Cardiac muscle cell (in vitro differentiated cells and primary cell): ENCODE measurements around the gene ZDHHC7. TPM values are rescaled to one million over a fixed set of nuclear protein-coding genes. Genes with fewer than 3 reads are reported as not detected.
A peak's percentile ranks its signal among the peaks of the same experiment; 100 is the strongest.

Source experiments
- DNase-seq, 2 donors: peaks; one replicate each; pipeline versions ENCODE4 v3.0.0 to v3.0.0-alpha.2; 2010 to 2017; ENCODE audit warnings: low read depth in 1 of 2, low spot score in 1 of 2
- H3K27ac ChIP-seq: fragments of 200-600 bp; sonication (generic); 2 replicates; pipeline ENCODE4 v1.5.1; 2016
- H3K27me3 ChIP-seq: fragments of 200-600 bp; sonication (generic); 2 replicates; pipeline ENCODE4 v1.6.0; 2016; ENCODE audit warnings: control low read depth
- H3K36me3 ChIP-seq: fragments of 200-600 bp; sonication (generic); 2 replicates; pipeline ENCODE4 v1.5.1; 2016; ENCODE audit warnings: control low read depth
- H3K4me1 ChIP-seq: fragments of 200-600 bp; sonication (generic); 2 replicates; pipeline ENCODE4 v1.8.1; 2017; ENCODE audit warnings: low read depth, mild to moderate bottlenecking, mixed run types
- H3K4me3 ChIP-seq: fragments of 200-600 bp; sonication (generic); 2 replicates; pipeline ENCODE4 v1.5.1; 2016; ENCODE audit warnings: mild to moderate bottlenecking
- H3K9me3 ChIP-seq: fragments of 200-600 bp; sonication (generic); 2 replicates; pipeline ENCODE4 v1.5.1; 2017; ENCODE audit warnings: low read depth, mild to moderate bottlenecking, control low read depth
- polyA plus RNA-seq: library from polyadenylated mRNA; unstranded; fragments of >200 nt; fragmentation: Nextera tagmentation; extraction: Ambion mirVana; gene quantifications from 2 replicates; pipeline ENCODE4 v1.2.1, GENCODE V29; 2016
- total RNA-seq: library from RNA; depleted of rRNA; stranded (reverse); fragments of >200 nt; gene quantifications from 2 replicates; pipeline ENCODE4 v1.2.3, GENCODE V29; 2016
- TF ChIP-seq, protein P1 (sequence below): IDR thresholded peaks from 2 replicates; pipeline ENCODE4 v1.5.1; 2012; ENCODE audit warnings: low read depth, mild to moderate bottlenecking, low read length

The ZDHHC7 gene
- total and polyA plus RNA-seq, 2 experiments from 2014 or later, result 57.8 to 70.1 TPM

DNA sequence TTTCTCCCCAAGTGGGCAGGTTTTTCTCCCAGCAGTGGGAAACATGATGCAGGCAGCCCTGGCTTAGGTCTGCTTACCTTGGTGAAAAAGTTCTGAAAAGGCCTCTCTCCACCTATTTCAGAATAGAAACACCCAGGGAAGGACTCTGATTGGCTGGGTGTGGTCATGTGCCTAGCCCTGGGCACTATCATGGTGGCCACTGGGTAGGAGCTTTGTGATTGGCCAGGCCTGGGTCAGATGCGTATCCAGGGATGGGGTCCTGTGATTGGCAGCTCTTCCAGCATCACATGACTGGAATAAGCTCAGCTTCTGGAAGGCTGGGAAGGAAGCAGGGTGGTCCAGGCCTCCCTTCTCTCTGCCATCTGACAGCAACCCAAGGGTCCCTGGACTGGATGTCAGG is 53.5 kb downstream of the ZDHHC7 start:
- Histone ChIP-seq H3K4me3 (no peak overlapping the region), H3K9me3 (no peaks in the 10 kb centered on the region), H3K27me3 (no peaks in the 10 kb centered on the region), H3K27ac (no peak overlapping the region), H3K36me3 (no peaks in the 10 kb centered on the region), H3K4me1 (peaks cover 12% of the 10 kb centered on the region)
- no peak for DNase-seq
- TF ChIP-seq, protein P1, sequence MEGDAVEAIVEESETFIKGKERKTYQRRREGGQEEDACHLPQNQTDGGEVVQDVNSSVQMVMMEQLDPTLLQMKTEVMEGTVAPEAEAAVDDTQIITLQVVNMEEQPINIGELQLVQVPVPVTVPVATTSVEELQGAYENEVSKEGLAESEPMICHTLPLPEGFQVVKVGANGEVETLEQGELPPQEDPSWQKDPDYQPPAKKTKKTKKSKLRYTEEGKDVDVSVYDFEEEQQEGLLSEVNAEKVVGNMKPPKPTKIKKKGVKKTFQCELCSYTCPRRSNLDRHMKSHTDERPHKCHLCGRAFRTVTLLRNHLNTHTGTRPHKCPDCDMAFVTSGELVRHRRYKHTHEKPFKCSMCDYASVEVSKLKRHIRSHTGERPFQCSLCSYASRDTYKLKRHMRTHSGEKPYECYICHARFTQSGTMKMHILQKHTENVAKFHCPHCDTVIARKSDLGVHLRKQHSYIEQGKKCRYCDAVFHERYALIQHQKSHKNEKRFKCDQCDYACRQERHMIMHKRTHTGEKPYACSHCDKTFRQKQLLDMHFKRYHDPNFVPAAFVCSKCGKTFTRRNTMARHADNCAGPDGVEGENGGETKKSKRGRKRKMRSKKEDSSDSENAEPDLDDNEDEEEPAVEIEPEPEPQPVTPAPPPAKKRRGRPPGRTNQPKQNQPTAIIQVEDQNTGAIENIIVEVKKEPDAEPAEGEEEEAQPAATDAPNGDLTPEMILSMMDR, result no peak

DNA sequence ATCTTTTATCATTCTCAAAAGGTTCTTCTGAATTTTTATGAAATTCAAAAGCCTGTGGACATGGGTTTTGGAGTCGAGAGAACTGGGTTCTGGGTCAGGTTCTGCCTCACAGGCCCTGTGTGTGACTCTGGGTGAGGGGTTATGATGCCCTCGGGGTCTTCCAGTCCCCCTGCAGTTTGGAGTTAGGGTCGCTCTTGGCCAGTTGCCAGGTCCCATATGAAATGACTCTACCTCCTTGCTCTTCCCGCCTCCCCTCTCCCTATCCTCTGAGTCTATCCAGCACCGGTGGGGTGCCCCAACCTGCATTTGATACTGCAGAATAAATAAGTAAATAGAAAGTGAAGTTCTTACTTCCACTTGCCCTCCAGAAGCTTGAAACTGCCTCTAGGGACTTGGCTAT is 54.1 kb downstream of the ZDHHC7 start:
- TF ChIP-seq, protein P1, result no peak
- DNase-seq, result no peak

DNA sequence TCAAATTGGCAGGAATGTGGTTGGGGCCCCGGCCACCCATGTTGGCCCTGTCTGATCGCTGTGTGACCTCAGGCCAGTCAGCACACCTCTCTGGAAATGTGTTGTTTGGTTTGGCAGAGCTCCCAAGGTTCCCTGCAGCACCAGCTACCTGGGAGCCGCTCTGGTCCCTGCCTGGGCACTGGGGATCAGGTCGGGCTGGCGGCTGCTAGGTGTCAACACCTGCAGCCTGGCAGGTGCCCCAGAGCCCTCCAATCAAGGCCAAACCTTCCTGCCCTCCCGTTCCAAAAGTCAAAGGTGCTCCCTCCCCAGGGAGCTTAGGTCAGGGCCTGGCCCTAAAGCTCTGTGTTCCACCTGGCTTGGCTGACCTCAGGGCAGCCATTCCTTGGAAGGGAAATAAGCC is 55.9 kb downstream of the ZDHHC7 start:
- TF ChIP-seq, protein P1, result no peak

More for the DNA sequence above, 54.1 kb downstream of the ZDHHC7 start:
- Histone ChIP-seq H3K4me3 (no peak overlapping the region), H3K27ac (no peak overlapping the region), H3K4me1 (peaks cover 18% of the 10 kb centered on the region), H3K27me3 (no peaks in the 10 kb centered on the region), H3K9me3 (no peaks in the 10 kb centered on the region), H3K36me3 (no peaks in the 10 kb centered on the region)

DNA sequence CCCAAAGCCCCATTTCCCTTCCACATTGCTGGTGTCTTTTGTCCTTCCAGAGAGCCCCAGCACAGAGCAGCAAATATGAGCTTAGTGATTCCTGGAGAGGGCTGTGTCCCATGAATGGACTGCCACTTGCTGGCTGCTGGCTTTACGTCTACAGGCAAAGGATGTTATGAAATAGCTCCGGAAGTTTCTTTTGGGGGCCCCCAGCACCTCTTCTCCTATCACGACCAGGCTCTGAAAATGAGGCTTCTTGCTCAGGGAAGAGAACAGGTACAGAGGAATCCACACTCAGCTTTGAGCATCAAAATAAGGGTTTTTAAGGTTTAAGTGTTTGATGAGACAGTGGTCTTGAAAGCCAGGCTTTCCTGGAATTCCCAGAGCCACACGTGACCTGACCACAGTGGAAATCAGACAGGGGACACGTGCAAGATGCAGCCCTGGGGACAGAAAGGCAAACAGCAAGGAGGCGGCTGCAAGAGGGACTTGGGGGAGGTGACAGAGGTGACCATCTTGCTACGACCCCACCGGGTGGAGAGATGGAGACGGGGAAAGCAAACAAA is 58.1 kb downstream of the ZDHHC7 start:
- Histone ChIP-seq H3K9me3 (no peaks in the 10 kb centered on the region), H3K4me3 (no peak overlapping the region), H3K36me3 (no peaks in the 10 kb centered on the region), H3K4me1 (peaks cover 20% of the 10 kb centered on the region), H3K27ac (peak overlapping the region; percentile 98), H3K27me3 (no peaks in the 10 kb centered on the region)
- peak in 1 of 2 donors; percentile 23 for DNase-seq
- TF ChIP-seq, protein P1, result no peak

More for the DNA sequence above, 55.9 kb downstream of the ZDHHC7 start:
- Histone ChIP-seq H3K27me3 (no peaks in the 10 kb centered on the region), H3K4me3 (no peak overlapping the region), H3K9me3 (no peaks in the 10 kb centered on the region), H3K27ac (no peak overlapping the region), H3K36me3 (no peaks in the 10 kb centered on the region), H3K4me1 (peaks cover 20% of the 10 kb centered on the region)
- no peak for DNase-seq

DNA sequence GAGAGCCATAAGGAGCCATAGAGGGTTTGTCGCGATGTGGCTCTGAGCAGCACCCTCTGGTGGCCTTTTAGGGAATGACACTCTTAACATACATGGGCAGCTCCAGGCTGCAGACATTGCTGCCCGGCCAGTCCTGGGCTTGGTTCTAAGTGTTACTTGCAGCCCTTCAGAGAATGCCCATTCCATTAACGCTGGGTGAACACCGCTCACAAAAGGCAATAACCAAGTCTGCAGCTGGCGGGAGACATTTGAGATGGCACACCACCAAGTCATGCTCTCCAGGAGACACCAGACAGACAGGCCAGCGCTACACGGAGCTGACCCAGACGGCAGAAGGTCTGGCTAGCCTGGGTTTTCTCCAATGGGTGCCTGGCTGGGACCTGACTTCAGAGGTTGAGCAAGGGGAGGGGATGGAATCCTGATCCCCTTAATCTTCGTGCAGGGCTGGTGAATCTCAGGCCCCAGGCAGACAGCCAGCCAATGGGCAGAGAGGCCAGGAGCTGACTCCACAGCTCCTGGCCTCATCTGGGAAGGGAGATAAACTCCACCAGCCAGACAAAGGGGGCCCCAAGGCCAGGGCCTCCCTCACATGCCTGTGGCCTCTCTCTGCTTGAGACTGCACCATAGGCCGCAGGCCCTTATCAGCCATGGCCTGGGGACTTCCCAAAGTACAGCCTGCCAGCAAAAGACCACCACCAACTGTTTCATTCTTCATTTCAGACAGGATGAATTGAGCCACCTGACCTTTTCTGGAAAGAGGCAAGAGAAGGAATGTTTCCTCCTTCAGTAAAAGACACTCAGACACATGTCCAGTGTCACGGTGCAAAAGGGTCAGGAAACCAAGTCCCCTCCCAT is 58.8 kb downstream of the ZDHHC7 start:
- DNase-seq, result peak; percentile 90 to 91
- no peak overlapping the region for H3K4me3 ChIP-seq
- H3K27me3 ChIP-seq, result no peaks in the 10 kb centered on the region
- peaks cover 20% of the 10 kb centered on the region for H3K4me1 ChIP-seq
- no peaks in the 10 kb centered on the region for H3K36me3 ChIP-seq
- TF ChIP-seq, protein P1, result peak; percentile 83
- no peaks in the 10 kb centered on the region for H3K9me3 ChIP-seq
- peak overlapping the region; percentile 98 for H3K27ac ChIP-seq
